ENCODE data around the gene SLC39A3.

Gene SLC39A3

GRCh38 chr19:2759965-2760364 is 20.1 kb upstream of the SLC39A3 start:
- Histone ChIP-seq H3K4me3 (ENCODE audit: insufficient read depth, low read depth, low read length, poor library complexity, severe bottlenecking) (no peak overlapping the region), H3K4me1 (ENCODE audit: control insufficient read depth, insufficient read depth, low read length, poor library complexity, severe bottlenecking) (no peaks in the 10 kb centered on the region), H3K27ac (ENCODE audit: insufficient read depth, low read length, poor library complexity, severe bottlenecking) (no peak overlapping the region), H3K9me3 (ENCODE audit: control insufficient read depth, low read length) (no peaks in the 10 kb centered on the region), H3K27me3 (replicated peaks; ENCODE audit: control insufficient read depth, insufficient read depth, low read length, poor library complexity, severe bottlenecking) (no peaks in the 10 kb centered on the region), H3K36me3 (ENCODE audit: control insufficient read depth, insufficient read depth, low read length) (peaks cover 63% of the 10 kb centered on the region)
- no peak for DNase-seq

GRCh38 chr19:2759362-2759761 is 19.5 kb upstream of the SLC39A3 start:
- H3K4me3 ChIP-seq (ENCODE audit: insufficient read depth, low read depth, low read length, poor library complexity, severe bottlenecking), result no peak overlapping the region
- no peaks in the 10 kb centered on the region for H3K9me3 ChIP-seq (ENCODE audit: control insufficient read depth, low read length)
- peaks cover 62% of the 10 kb centered on the region for H3K36me3 ChIP-seq (ENCODE audit: control insufficient read depth, insufficient read depth, low read length)
- DNase-seq, result no peak
- no peaks in the 10 kb centered on the region for H3K27me3 ChIP-seq (replicated peaks; ENCODE audit: control insufficient read depth, insufficient read depth, low read length, poor library complexity, severe bottlenecking)
- H3K27ac ChIP-seq (ENCODE audit: insufficient read depth, low read length, poor library complexity, severe bottlenecking), result no peak overlapping the region
- no peaks in the 10 kb centered on the region for H3K4me1 ChIP-seq (ENCODE audit: control insufficient read depth, insufficient read depth, low read length, poor library complexity, severe bottlenecking)

GRCh38 chr19:2758601-2759313 is 18.9 kb upstream of the SLC39A3 start:
- DNase-seq, result no peak
- H3K4me3 ChIP-seq (ENCODE audit: insufficient read depth, low read depth, low read length, poor library complexity, severe bottlenecking), result no peak overlapping the region
- peaks cover 60% of the 10 kb centered on the region for H3K36me3 ChIP-seq (ENCODE audit: control insufficient read depth, insufficient read depth, low read length)
- no peaks in the 10 kb centered on the region for H3K27me3 ChIP-seq (replicated peaks; ENCODE audit: control insufficient read depth, insufficient read depth, low read length, poor library complexity, severe bottlenecking)
- H3K4me1 ChIP-seq (ENCODE audit: control insufficient read depth, insufficient read depth, low read length, poor library complexity, severe bottlenecking), result no peaks in the 10 kb centered on the region
- no peaks in the 10 kb centered on the region for H3K9me3 ChIP-seq (ENCODE audit: control insufficient read depth, low read length)
- H3K27ac ChIP-seq (ENCODE audit: insufficient read depth, low read length, poor library complexity, severe bottlenecking), result no peak overlapping the region

- peaks cover 45% of the 10 kb centered on the region for H3K36me3 ChIP-seq (ENCODE audit: control insufficient read depth, insufficient read depth, low read length)
- no peaks in the 10 kb centered on the region for H3K9me3 ChIP-seq (ENCODE audit: control insufficient read depth, low read length)
Measured at GRCh38 chr19:2756921-2757881, 17.4 kb upstream of the SLC39A3 start.

GRCh38 chr19:2756477-2756876 is 16.7 kb upstream of the SLC39A3 start:
- Histone ChIP-seq H3K36me3 (ENCODE audit: control insufficient read depth, insufficient read depth, low read length) (peaks cover 38% of the 10 kb centered on the region), H3K27me3 (replicated peaks; ENCODE audit: control insufficient read depth, insufficient read depth, low read length, poor library complexity, severe bottlenecking) (no peaks in the 10 kb centered on the region), H3K4me1 (ENCODE audit: control insufficient read depth, insufficient read depth, low read length, poor library complexity, severe bottlenecking) (no peaks in the 10 kb centered on the region), H3K9me3 (ENCODE audit: control insufficient read depth, low read length) (no peaks in the 10 kb centered on the region), H3K27ac (ENCODE audit: insufficient read depth, low read length, poor library complexity, severe bottlenecking) (no peak overlapping the region), H3K4me3 (ENCODE audit: insufficient read depth, low read depth, low read length, poor library complexity, severe bottlenecking) (no peak overlapping the region)
- DNase-seq, result no peak

More at GRCh38 chr19:2756921-2757881, 17.4 kb upstream of the SLC39A3 start:
- Histone ChIP-seq H3K4me3 (ENCODE audit: insufficient read depth, low read depth, low read length, poor library complexity, severe bottlenecking) (no peak overlapping the region), H3K4me1 (ENCODE audit: control insufficient read depth, insufficient read depth, low read length, poor library complexity, severe bottlenecking) (no peaks in the 10 kb centered on the region), H3K27ac (ENCODE audit: insufficient read depth, low read length, poor library complexity, severe bottlenecking) (no peak overlapping the region), H3K27me3 (replicated peaks; ENCODE audit: control insufficient read depth, insufficient read depth, low read length, poor library complexity, severe bottlenecking) (no peaks in the 10 kb centered on the region)
- DNase-seq, result no peak

- H3K4me1 ChIP-seq (ENCODE audit: control insufficient read depth, insufficient read depth, low read length, poor library complexity, severe bottlenecking), result no peaks in the 10 kb centered on the region
- H3K27me3 ChIP-seq (replicated peaks; ENCODE audit: control insufficient read depth, insufficient read depth, low read length, poor library complexity, severe bottlenecking), result no peaks in the 10 kb centered on the region
- H3K4me3 ChIP-seq (ENCODE audit: insufficient read depth, low read depth, low read length, poor library complexity, severe bottlenecking), result no peak overlapping the region
- H3K36me3 ChIP-seq (ENCODE audit: control insufficient read depth, insufficient read depth, low read length), result peaks cover 32% of the 10 kb centered on the region
- no peak for DNase-seq
- no peak overlapping the region for H3K27ac ChIP-seq (ENCODE audit: insufficient read depth, low read length, poor library complexity, severe bottlenecking)
- no peaks in the 10 kb centered on the region for H3K9me3 ChIP-seq (ENCODE audit: control insufficient read depth, low read length)
Measured at GRCh38 chr19:2755811-2756210, 16.0 kb upstream of the SLC39A3 start.

- no peaks in the 10 kb centered on the region for H3K9me3 ChIP-seq (ENCODE audit: control insufficient read depth, low read length)
- no peaks in the 10 kb centered on the region for H3K27me3 ChIP-seq (replicated peaks; ENCODE audit: control insufficient read depth, insufficient read depth, low read length, poor library complexity, severe bottlenecking)
- DNase-seq, result no peak
- no peak overlapping the region for H3K4me3 ChIP-seq (ENCODE audit: insufficient read depth, low read depth, low read length, poor library complexity, severe bottlenecking)
- H3K27ac ChIP-seq (ENCODE audit: insufficient read depth, low read length, poor library complexity, severe bottlenecking), result no peak overlapping the region
- H3K36me3 ChIP-seq (ENCODE audit: control insufficient read depth, insufficient read depth, low read length), result peaks cover 32% of the 10 kb centered on the region
- H3K4me1 ChIP-seq (ENCODE audit: control insufficient read depth, insufficient read depth, low read length, poor library complexity, severe bottlenecking), result no peaks in the 10 kb centered on the region
Measured at GRCh38 chr19:2755448-2755705, 15.6 kb upstream of the SLC39A3 start.

GRCh38 chr19:2754659-2755447 is 15.0 kb upstream of the SLC39A3 start:
- Histone ChIP-seq H3K27ac (ENCODE audit: insufficient read depth, low read length, poor library complexity, severe bottlenecking) (no peak overlapping the region), H3K4me3 (ENCODE audit: insufficient read depth, low read depth, low read length, poor library complexity, severe bottlenecking) (no peak overlapping the region), H3K27me3 (replicated peaks; ENCODE audit: control insufficient read depth, insufficient read depth, low read length, poor library complexity, severe bottlenecking) (no peaks in the 10 kb centered on the region), H3K9me3 (ENCODE audit: control insufficient read depth, low read length) (no peaks in the 10 kb centered on the region), H3K36me3 (ENCODE audit: control insufficient read depth, insufficient read depth, low read length) (peaks cover 32% of the 10 kb centered on the region), H3K4me1 (ENCODE audit: control insufficient read depth, insufficient read depth, low read length, poor library complexity, severe bottlenecking) (no peaks in the 10 kb centered on the region)
- no peak for DNase-seq

- DNase-seq, result no peak
- H3K4me3 ChIP-seq (ENCODE audit: insufficient read depth, low read depth, low read length, poor library complexity, severe bottlenecking), result no peak overlapping the region
- H3K36me3 ChIP-seq (ENCODE audit: control insufficient read depth, insufficient read depth, low read length), result peaks cover 20% of the 10 kb centered on the region
- no peaks in the 10 kb centered on the region for H3K9me3 ChIP-seq (ENCODE audit: control insufficient read depth, low read length)
- H3K27me3 ChIP-seq (replicated peaks; ENCODE audit: control insufficient read depth, insufficient read depth, low read length, poor library complexity, severe bottlenecking), result no peaks in the 10 kb centered on the region
- no peak overlapping the region for H3K27ac ChIP-seq (ENCODE audit: insufficient read depth, low read length, poor library complexity, severe bottlenecking)
- H3K4me1 ChIP-seq (ENCODE audit: control insufficient read depth, insufficient read depth, low read length, poor library complexity, severe bottlenecking), result peaks cover 2% of the 10 kb centered on the region
Measured at GRCh38 chr19:2751438-2751830, 11.6 kb upstream of the SLC39A3 start.
